ENCODE results near the gene ZNF638.
"Not testable (repeated sequence)": the region's sequence is repeated elsewhere in the genome, so short reads cannot be mapped to it uniquely, and the experiment has no call there.

Gene ZNF638

DNA sequence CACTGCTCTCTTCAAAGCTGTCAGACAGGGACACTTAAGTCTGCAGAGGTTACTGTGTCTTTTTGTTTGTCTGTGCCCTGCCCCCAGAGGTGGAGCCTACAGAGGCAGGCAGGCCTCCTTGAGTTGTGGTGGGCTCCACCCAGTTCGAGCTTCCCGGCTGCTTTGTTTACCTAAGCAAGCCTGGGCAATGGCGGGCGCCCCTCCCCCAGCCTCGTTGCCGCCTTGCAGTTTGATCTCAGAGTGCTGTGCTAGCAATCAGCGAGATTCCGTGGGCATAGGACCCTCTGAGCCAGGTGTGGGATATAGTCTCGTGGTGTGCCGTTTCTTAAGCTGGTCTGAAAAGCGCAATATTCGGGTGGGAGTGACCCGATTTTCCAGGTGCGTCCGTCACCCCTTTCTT, 85.3 kb downstream of the ZNF638 start:
- DNase-seq, result peak; percentile 6 to 22
- peak overlapping the region in 1 of 2 donors; percentile 19 for H3K27ac Mint-ChIP-seq

DNA sequence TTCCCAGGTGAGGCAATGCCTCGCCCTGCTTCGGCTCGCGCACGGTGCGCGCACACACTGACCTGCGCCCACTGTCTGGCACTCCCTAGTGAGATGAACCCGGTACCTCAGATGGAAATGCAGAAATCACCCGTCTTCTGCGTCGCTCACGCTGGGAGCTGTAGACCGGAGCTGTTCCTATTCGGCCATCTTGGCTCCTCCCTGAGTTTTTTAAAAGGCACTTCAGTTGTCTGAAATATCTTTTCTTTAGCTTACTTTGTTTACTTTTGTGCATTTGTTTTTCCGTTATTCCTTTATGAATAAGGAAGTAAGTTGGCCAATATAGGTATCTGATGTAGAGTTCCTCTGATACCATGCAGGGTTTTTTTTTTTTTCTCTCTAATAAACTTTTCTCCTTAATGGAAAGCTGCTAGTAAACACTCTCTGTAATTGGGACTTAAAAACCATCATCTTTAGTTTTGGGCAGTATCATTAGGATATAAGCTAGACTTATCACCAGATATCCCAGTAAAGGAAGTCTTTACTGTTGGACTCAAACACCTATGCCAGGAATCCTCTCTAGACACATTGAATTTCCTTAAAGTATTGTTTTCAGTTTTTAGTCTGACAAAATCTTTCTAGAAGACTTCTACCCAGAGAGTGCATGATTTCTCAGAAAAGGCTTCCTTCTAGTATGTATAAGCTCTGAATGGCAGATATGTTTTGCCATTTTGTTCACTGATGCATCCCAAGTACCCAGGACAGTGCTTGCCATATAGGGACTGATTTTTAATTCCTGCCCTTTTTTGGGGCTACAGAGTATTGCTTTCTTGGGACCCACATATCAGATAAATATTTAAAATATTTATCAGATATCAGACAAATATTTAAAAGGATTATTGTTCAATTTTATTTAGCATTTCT, 86.0 kb downstream of the ZNF638 start:
- Mint-ChIP-seq H3K4me1 (no peaks in the 10 kb centered on the region), H3K9me3 (no peaks in the 10 kb centered on the region), H3K4me3 (peak overlapping the region; percentile 80 to 83), H3K27ac (peak overlapping the region; percentile 78 to 90), H3K27me3 (no peaks in the 10 kb centered on the region)
- ATAC-seq (no peak), DNase-seq (no peak)

More for the DNA sequence above, 85.3 kb downstream of the ZNF638 start:
- H3K9me3 Mint-ChIP-seq, H3K27me3 Mint-ChIP-seq, ATAC-seq, H3K4me1 Mint-ChIP-seq: not testable (repeated sequence)
- H3K4me3 Mint-ChIP-seq, result peak overlapping the region; percentile 80 to 83

DNA sequence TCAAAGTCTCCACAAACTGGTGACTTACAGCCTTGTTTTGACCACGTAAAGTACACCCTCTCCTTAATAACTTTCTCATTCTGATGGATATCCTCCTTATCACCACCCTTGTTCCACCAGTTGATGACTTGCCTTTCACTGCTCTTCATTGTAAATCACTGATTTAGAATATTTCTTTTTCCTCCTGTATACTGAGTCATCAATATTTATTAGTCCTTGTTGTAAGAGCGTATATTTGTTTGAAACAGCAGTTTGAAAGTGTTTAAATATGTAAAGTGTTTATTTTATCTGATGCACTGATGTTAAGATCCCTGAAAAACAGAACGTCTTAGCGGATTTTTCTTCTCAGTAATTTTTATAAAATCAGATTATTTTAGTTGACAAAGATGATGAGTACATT, 87.6 kb downstream of the ZNF638 start:
- Mint-ChIP-seq H3K4me1 (no peaks in the 10 kb centered on the region), H3K4me3 (no peak overlapping the region), H3K27ac (no peak overlapping the region), H3K27me3 (no peaks in the 10 kb centered on the region), H3K9me3 (no peaks in the 10 kb centered on the region)
- no peak for DNase-seq
- no peak for ATAC-seq

DNA sequence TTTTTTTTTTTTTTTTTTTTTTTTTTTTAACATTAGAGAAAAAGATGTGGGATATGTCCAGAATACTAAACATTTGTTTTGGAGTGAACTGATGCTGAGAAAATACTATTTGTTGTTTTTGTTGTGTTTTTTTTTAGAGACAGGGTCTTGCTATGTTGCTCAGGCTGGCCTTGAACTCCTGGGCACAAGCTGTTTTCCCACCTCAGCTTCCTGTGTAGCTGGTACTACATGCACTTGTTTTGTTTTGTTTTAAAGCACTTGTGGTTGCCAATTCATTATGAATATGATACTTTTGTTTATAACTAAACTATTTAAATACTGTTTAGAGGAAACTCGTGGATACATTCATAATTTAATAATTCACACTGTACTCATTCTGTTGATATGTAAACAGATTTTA, 88.4 kb downstream of the ZNF638 start:
- H3K9me3 Mint-ChIP-seq, result no peaks in the 10 kb centered on the region
- ATAC-seq, result no peak
- H3K4me3 Mint-ChIP-seq, result no peak overlapping the region
- no peaks in the 10 kb centered on the region for H3K27me3 Mint-ChIP-seq
- no peak for DNase-seq
- no peaks in the 10 kb centered on the region for H3K4me1 Mint-ChIP-seq
- no peak overlapping the region for H3K27ac Mint-ChIP-seq

DNA sequence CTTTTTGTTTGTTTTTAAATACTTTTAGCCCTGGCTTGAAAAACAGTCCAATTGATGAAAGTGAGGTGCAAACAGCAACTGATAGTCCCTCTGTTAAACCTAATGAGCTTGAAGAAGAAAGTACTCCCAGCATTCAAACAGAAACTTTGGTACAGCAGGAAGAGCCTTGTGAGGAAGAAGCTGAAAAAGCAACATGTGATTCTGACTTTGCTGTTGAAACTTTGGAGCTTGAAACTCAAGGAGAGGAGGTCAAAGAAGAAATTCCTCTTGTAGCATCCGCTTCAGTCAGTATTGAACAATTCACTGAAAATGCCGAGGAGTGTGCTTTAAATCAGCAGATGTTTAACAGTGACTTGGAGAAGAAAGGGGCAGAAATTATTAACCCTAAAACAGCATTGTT, 91.2 kb downstream of the ZNF638 start:
- no peak for ATAC-seq
- H3K27ac Mint-ChIP-seq, result no peak overlapping the region

DNA sequence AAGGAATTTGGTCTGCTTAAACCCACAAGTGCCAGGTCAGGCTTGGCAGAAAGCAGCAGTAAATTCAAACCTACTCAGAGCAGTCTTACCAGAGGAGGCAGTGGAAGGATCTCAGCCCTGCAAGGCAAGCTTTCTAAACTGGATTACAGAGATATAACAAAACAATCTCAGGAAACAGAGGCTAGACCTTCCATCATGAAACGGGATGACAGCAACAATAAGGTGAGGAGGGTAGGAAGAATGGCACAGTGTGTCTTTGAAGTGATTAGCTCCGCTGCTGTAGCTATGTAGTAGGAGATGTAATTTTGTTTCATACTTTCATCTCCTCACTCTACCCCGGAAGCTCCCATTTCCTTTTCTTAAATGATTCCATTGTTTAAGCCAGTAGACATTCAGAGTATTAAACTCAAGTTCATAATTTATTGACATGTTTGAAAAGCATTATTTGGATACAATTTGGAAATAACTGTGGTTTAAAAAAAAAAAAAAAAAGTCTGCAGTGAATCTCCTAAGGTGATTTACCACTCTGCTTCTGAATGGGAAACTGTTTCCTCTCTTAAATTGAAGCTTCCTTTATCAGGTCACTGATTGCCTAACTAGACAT, 92.3 kb downstream of the ZNF638 start:
- no peak overlapping the region for H3K4me3 Mint-ChIP-seq
- no peaks in the 10 kb centered on the region for H3K9me3 Mint-ChIP-seq
- H3K4me1 Mint-ChIP-seq, result no peaks in the 10 kb centered on the region
- no peaks in the 10 kb centered on the region for H3K27me3 Mint-ChIP-seq
- no peak overlapping the region for H3K27ac Mint-ChIP-seq
- DNase-seq, result no peak
- no peak for ATAC-seq

More for the DNA sequence above, 91.2 kb downstream of the ZNF638 start:
- no peak for DNase-seq
- no peaks in the 10 kb centered on the region for H3K4me1 Mint-ChIP-seq
- H3K4me3 Mint-ChIP-seq, result no peak overlapping the region
- no peaks in the 10 kb centered on the region for H3K27me3 Mint-ChIP-seq
- H3K9me3 Mint-ChIP-seq, result no peaks in the 10 kb centered on the region

DNA sequence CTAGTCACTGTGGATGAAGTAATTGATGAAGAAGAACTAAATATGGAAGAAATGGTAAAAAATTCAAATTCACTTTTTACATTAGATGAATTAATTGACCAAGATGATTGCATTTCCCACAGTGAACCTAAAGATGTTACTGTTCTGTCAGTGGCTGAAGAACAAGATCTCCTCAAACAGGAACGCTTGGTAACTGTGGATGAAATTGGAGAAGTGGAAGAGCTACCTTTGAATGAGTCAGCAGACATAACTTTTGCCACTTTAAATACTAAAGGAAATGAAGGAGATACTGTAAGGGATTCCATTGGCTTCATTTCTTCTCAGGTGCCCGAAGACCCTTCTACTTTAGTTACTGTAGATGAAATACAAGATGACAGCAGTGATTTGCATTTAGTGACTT, 95.1 kb downstream of the ZNF638 start:
- Mint-ChIP-seq H3K27ac (peak overlapping the region in 1 of 2 donors; percentile 2), H3K4me3 (no peak overlapping the region), H3K9me3 (no peaks in the 10 kb centered on the region), H3K27me3 (no peaks in the 10 kb centered on the region), H3K4me1 (no peaks in the 10 kb centered on the region)
- ATAC-seq, result no peak
- no peak for DNase-seq

DNA sequence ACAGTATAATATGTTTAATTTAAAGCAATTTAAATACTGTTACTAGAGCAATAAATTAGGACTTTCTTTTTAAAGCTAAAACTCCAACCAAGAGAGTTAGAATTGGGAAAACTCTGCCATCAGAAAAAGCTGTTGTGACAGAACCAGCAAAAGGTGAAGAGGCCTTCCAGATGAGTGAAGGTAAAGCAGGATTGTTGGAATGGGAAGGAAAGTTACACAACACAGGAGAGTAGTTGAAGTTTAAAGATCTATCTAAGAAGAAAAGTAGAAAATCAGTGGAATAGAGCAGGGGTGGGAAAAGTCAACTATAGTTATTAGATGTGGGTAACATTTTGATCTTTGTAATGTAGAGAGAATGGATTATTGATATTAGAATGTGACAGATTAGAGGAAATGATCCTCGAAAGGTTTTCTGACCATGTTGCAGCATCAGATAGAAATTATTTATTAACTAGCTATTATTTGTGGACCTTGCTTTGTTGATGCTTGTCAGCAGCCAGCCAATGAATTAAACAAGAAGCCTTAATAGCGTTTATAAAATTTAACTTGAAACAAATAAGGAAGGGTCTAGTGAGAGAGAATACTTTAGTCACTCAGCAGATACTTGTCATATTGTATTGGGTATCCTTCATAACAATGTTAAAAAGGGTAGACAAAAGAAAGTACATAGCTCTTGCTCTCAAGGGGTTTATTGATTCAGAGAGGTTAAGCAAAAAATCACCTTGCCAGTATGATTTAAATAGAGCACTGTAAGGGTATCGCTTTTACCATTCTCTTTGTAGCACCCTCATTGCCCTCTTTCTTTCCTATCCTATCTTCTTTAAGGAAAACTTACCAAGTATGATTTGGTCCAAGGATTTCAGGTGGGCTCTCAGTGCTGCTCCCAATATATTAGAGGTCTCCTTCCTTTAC, 97.1 kb downstream of the ZNF638 start:
- H3K27ac Mint-ChIP-seq, result no peak overlapping the region
- H3K4me1 Mint-ChIP-seq, result no peaks in the 10 kb centered on the region
- no peak for DNase-seq
- no peak for ATAC-seq
- H3K9me3 Mint-ChIP-seq, result no peaks in the 10 kb centered on the region
- H3K4me3 Mint-ChIP-seq, result no peak overlapping the region
- no peaks in the 10 kb centered on the region for H3K27me3 Mint-ChIP-seq

DNA sequence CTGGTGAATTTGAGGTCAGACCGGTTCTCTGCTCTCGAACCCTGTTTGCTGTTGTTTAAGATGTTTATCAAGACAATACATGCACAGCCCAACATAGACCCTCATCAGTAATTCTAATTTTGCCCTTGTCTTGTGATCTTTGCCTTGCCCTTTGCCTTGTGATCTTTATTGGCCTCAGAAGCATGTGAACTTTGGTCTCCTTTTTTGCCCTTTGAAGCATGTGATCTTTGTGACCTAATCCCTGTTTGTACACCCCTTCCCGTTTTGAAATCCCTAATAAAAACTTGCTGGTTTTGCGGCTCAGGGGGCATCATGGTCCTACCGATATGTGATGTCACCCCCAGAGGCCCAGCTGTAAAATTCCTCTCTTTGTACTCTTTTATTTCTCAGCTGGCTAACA, 113.6 kb downstream of the ZNF638 start:
- not testable (repeated sequence) for ATAC-seq, H3K27ac Mint-ChIP-seq, H3K9me3 Mint-ChIP-seq, DNase-seq, H3K4me1 Mint-ChIP-seq, H3K27me3 Mint-ChIP-seq, H3K4me3 Mint-ChIP-seq

DNA sequence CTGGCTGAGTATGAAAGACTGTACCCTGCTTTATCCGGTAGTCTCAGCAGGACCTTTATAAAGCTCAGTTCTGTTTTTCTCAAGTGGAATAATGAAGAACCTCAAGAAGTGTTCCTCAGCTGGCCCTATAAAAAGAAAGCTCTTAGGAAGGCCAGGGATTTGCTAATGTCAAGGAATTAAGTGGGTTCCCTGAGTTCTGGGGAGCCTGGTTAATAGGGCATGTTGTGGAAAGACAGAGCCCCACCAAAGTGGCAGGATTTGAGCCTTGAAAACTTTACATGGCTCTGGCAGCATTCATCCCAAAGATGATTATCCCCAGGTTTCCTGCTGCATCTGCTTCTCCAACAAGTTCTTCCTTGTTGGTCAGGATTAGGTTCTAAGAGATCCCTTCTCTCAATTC, 114.9 kb downstream of the ZNF638 start:
- DNase-seq (no peak), ATAC-seq (no peak)
- Mint-ChIP-seq H3K4me3 (no peak overlapping the region), H3K4me1 (no peaks in the 10 kb centered on the region), H3K9me3 (no peaks in the 10 kb centered on the region), H3K27ac (no peak overlapping the region), H3K27me3 (peaks cover 3% of the 10 kb centered on the region)

DNA sequence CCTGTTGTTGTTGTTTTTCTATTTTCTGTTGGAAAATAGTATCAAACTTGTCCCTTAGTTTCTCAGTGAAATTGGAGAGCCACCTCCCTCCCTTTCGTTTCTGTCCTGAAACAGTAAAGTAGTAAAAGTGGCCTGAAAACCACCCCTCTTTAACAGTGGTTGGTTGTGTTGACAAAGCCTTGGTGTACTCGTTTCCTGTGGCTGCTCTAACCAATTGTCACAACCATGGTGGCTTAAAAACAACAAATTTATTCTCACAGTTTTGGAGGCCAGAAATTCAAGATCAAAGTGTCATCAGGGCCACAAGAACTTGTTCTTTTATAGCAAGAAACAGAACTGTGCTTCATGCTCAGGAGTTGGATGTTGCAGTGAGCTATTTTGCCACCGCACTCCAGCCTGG, 117.8 kb downstream of the ZNF638 start:
- H3K27ac Mint-ChIP-seq, result peak overlapping the region in 1 of 2 donors; percentile 20
- ATAC-seq, result no peak
- no peak overlapping the region for H3K4me3 Mint-ChIP-seq
- no peaks in the 10 kb centered on the region for H3K9me3 Mint-ChIP-seq
- H3K27me3 Mint-ChIP-seq, result peaks cover 30% of the 10 kb centered on the region
- peaks cover 17% of the 10 kb centered on the region for H3K4me1 Mint-ChIP-seq
- DNase-seq, result no peak

DNA sequence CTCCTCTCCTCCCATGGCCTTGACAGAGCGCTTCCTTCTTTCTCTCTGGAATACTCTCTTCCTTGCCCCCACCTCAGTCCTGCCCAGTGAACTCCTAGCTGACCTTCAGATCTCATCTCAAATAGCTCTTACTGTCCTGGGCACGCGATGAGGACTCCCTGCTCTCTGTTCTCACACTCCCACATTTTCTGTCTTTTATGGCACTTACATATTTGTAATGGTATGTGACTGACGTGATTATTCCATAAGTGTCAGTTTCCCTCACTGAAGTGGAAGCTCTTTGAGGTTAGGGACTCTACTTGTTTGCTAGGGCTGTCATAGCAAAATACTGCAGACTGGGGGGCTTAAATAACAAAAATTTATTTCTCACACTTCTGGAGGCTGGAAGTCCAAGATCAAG, 120.1 kb downstream of the ZNF638 start:
- no peak overlapping the region for H3K4me3 Mint-ChIP-seq
- peaks cover 36% of the 10 kb centered on the region for H3K4me1 Mint-ChIP-seq
- ATAC-seq (no peak), DNase-seq (no peak)
- peaks cover 54% of the 10 kb centered on the region for H3K27me3 Mint-ChIP-seq
- H3K9me3 Mint-ChIP-seq, result no peaks in the 10 kb centered on the region
- H3K27ac Mint-ChIP-seq, result no peak overlapping the region

DNA sequence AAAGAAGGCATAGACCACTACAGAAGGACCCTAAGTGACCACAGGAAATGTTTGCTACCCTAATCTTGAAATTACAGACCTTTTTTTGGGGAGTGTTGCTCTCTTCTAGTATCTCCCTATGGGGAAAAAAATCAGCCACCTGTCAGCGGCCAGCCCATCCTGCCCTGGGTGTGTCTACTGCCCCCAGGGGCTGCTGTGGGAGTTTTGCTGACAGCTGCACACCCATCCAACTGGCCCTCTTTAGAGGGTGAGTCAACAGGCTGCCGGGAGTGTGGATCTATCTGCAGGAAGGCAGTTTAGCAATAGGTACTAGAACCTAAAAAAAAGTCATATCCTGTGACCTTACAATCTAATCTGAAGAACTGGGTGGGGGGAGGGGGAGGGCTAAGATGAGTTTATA, 121.0 kb downstream of the ZNF638 start:
- Mint-ChIP-seq H3K9me3 (no peaks in the 10 kb centered on the region), H3K27me3 (peaks cover 60% of the 10 kb centered on the region), H3K4me1 (peaks cover 36% of the 10 kb centered on the region), H3K4me3 (no peak overlapping the region), H3K27ac (no peak overlapping the region)
- DNase-seq (peak in 1 of 2 donors; percentile 59), ATAC-seq (peak; percentile 90)

DNA sequence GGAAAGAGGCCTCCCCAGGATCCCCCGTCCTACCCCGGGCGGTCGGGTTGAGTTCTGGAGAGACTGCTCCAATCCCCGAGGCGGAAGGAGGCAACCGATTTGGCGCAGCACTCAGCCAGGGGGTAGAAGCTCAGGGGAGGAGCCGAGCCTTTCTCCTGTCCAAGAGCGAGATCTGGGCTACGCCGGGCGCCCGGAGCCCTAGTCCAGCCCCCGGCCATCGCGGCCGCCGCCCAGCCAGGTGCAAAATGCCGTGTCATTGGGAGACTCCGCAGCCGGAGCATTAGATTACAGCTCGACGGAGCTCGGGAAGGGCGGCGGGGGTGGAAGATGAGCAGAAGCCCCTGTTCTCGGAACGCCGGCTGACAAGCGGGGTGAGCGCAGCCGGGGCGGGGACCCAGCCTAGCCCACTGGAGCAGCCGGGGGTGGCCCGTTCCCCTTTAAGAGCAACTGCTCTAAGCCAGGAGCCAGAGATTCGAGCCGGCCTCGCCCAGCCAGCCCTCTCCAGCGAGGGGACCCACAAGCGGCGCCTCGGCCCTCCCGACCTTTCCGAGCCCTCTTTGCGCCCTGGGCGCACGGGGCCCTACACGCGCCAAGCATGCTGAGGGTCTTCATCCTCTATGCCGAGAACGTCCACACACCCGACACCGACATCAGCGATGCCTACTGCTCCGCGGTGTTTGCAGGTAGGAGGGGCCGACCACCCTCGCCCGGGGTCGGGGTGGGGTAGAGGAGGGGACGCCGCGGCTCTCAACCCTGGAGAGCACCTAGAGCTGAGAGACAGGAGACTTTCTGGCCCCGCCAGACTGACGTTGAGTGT, 122.0 kb downstream of the ZNF638 start, which contains the start of gene DYSF:
Gene DYSF, plus strand, starts transcription at position 158 of the 817 bp plus-strand sequence.
- Mint-ChIP-seq H3K27me3 (peaks cover 64% of the 10 kb centered on the region), H3K4me3 (peak within 1 kb of the TSS; percentile 53 to 63), H3K4me1 (peaks cover 36% of the 10 kb centered on the region), H3K27ac (peak within 1 kb of the TSS in 1 of 2 donors; percentile 35), H3K9me3 (no peaks in the 10 kb centered on the region)
- peak in 1 of 2 donors; percentile 24 for DNase-seq
- ATAC-seq, result no peak
